ENCODE results near the gene COLEC12.

- no peak for TF ChIP-seq CTCF (IDR thresholded peaks at IDR 0.05)
- TF ChIP-seq TCF7L2 (IDR thresholded peaks at IDR 0.05; ENCODE audit: low read depth, low read length): no peak
- TF ChIP-seq, protein P1, sequence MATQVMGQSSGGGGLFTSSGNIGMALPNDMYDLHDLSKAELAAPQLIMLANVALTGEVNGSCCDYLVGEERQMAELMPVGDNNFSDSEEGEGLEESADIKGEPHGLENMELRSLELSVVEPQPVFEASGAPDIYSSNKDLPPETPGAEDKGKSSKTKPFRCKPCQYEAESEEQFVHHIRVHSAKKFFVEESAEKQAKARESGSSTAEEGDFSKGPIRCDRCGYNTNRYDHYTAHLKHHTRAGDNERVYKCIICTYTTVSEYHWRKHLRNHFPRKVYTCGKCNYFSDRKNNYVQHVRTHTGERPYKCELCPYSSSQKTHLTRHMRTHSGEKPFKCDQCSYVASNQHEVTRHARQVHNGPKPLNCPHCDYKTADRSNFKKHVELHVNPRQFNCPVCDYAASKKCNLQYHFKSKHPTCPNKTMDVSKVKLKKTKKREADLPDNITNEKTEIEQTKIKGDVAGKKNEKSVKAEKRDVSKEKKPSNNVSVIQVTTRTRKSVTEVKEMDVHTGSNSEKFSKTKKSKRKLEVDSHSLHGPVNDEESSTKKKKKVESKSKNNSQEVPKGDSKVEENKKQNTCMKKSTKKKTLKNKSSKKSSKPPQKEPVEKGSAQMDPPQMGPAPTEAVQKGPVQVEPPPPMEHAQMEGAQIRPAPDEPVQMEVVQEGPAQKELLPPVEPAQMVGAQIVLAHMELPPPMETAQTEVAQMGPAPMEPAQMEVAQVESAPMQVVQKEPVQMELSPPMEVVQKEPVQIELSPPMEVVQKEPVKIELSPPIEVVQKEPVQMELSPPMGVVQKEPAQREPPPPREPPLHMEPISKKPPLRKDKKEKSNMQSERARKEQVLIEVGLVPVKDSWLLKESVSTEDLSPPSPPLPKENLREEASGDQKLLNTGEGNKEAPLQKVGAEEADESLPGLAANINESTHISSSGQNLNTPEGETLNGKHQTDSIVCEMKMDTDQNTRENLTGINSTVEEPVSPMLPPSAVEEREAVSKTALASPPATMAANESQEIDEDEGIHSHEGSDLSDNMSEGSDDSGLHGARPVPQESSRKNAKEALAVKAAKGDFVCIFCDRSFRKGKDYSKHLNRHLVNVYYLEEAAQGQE (IDR thresholded peaks at IDR 0.05; ENCODE audit: insufficient read depth in 1 of 2, low read depth in 2 of 2, low read length in 1 of 2): no peak
- no peak for TF ChIP-seq POLR2AphosphoS5 (IDR thresholded peaks at IDR 0.05; ENCODE audit: low read depth, low read length)
- TF ChIP-seq SIN3A (IDR thresholded peaks at IDR 0.05; ENCODE audit: borderline replicate concordance, insufficient read depth, low read depth, low read length): no peak
These were observed 144.8 kb downstream of the COLEC12 start for GRCh38 chr18:355678-356077.

Measured in Panc1 (cell line).